Naive B cell (primary cell): ENCODE data around the gene TACC2. TPM values are rescaled to one million over a fixed set of nuclear protein-coding genes. Genes with fewer than 3 reads are reported as not detected.

ENCODE experiments used
- polyA plus RNA-seq, 6 donors: library from polyadenylated mRNA; unstranded; fragments of 300-500 nt; fragmentation: Illumina TruSeq; gene quantifications; one replicate each; pipeline ENCODE4 v1.2.3, GENCODE V29; 2021; ENCODE audit warnings: low read depth in 6 of 6

The TACC2 gene
- polyA plus RNA-seq, 6 donors from 2014 or later: not detected

Other genes starting within 250 kb of the TACC2 start
- 10 to 100 TPM; 26.2 to 31.3 (median 30.8) TPM for gene ATE1, start 61.1 kb upstream of the TACC2 start, polyA plus RNA-seq
- gene NSMCE4A, start 13.9 kb upstream of the TACC2 start, polyA plus RNA-seq: 10 to 100 TPM; 58.6 to 77.1 (median 67.5) TPM